NCI-H1436 treated with DMSO at 0.1 percent for 48 hours (cell line): Measurements from ENCODE around the gene S100A12.
"Not testable (repeated sequence)": the region's sequence is repeated elsewhere in the genome, so short reads cannot be mapped to it uniquely, and the experiment has no call there.

Experiments used
- DNase-seq: peaks from one replicate; lab custom pipeline; 2025; lab: John Stamatoyannopoulos, UW

The S100A12 gene

DNA sequence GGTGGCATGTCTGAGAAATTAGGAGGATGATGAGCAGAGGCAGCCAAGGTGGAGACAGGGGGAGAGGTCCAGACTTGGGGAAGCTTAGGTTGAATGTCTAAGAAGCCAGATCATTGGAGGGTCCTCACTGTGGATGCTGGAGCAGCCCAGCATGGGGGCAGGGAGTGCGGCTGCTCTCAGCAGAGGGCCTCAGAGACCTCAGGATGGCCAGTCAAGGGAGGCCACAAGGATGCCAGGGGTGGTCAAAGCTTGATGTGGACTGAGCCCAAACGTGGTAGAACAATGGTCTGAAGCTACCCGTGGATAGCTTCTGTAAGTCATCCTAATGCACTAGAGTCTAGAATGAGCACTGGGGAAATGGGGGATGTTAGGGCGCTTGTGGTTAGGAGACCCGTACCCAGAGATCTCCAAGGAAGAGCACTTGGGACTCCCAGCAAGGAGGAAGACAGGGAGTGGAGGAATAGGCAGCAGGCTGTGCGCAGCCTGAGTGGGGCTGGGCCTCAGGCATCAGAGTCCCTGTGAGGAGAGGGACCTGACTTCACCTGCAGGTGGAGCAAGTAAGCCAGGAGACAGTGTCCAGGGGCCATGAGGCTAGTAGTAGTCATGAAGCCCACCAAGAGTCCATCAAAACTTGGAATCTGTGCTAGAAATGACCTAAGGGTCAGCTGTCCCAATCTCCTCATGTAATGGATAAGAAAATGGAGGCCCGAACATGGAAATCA is 22.0 kb downstream of the S100A12 start:
- no peak for DNase-seq

DNA sequence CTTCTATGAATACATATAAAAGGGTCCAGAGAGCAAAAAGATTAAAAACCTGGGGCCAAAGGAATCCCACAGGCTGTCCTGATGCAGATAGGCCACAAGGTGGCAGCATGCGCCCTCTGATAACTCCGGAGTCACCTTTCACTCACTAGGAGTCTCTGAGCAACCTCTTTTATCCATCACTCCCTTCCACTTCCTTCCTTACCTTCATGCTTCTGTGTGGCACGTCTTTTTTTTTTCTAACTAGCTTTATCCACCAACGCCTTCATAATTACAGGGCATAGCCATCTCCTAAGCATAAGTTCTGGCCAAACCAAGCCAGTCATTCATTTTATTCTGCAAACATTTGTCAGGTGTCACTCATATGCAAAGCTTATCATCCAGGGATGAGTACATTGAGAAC is 22.9 kb downstream of the S100A12 start:
- peak; percentile 62 for DNase-seq

DNA sequence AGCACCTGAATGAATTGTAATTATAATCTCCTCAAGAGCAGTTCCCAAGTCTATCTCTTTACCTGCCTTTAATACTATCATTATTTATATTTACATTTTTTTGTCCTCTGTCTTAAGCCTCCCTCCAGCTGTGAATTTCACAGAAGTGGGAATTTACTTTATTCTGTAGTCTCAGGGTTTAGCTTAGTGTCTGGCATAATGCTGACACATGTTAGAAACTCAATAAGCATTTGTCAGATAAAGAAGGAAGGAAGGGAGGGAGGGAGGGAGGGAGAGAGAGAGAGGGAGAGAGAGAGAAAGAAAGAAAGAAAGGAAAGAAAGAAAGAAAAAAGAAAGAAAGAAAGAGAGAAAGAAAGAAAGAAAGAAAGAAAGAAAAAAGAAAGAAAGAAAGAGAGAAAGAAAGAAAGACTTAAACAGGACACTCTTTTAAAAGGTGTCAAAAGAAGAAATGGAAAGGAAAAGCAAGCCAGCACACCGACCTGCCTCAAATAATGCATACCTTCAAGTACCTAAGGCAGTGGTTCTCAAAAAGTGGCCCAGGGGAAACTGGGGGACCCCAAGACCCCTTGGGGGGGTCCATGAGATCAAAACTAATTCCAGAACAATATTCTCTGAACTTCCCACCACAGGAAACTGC is 25.0 kb downstream of the S100A12 start:
- no peak for DNase-seq

DNA sequence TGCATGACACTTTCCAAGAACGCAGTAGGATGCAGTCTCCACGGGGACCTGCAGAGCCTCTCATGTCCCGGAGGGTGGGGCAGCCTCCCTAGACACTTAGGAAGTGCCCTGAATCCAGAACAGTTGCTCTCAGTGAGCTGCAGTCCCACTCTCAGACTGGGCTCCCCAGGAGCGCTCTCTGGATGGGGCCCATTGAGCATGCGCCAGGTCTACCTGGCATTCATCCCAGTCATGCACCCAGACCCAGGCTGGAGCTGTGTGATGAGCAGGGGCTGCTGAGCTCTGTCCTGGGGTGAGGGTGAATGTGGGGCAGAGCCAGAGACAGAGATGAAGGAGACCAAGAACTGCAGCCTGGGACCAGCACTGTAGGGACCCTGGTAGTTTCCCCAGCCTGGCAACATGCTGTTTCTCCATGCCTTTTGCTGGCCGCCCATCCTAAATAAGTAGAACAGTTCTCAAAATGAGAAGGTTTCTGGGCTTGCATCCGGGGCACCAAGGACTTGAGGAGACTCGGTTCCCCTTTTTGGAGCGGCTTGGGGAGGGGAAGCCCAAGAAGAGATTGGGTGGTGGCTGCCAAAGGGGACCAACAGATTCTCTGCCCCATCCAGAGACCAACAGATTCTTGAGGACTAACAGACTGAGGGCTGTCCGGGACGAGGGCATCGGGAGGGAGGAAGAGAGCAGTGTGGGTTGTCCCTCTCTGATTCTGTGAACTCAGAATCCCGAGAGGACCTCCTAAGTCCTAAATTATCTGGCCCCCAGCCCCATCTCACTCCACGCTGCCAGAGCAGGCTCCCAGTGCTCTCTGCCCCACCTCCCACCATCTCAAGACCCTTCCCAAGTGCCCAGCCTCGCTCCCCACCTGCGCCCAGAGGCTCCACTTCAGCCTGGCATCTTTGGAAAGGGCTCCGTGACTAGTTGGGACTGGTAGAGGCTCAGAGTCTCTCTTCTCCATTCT is 25.8 kb downstream of the S100A12 start:
- DNase-seq, result no peak

DNA sequence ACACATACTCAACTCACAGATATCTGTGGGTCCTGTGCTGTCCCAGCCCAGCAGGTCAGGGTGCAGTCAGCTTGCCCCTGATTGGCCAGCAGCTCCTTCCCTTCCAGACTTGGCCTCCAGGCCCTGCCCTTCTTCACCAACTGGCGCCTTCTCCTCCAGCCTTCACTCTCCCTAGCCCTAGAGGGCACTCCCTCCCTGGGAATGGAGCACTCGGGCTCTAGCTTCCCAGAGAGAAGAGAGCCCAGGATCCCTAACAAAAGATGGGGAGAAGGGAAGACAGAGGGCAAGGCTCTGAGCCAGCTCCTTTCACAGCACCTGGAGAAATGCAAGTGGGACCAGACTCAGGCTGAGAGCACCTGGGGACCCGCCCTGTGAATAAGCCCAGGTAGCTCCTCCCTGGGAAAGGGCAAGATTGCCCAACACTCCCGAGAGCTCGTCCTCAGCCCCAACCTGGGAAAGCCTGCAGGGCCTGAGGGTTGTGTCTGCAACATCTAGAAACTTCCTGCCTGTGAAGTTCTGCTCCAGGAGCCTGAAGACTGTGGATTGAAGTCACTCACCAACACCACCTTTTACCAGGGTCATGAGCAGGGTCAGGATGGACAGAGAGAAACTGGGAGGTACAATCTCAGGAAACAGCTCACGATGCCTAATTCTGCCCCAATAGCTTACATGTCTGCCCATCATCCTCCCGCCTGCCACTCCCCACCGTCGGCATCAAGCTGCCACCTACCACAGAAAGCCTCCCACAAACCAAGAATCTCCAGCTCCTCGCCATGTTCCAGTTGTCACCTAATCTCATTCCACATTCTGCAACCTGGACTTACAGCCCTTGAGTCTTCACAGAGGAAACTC is 26.7 kb downstream of the S100A12 start, which contains the start of gene PGLYRP4:
Gene PGLYRP4, minus strand, starts transcription at position 331 of the 852 bp plus-strand sequence. CDS start 909 bp downstream, outside the sequence.
- DNase-seq, result no peak

DNA sequence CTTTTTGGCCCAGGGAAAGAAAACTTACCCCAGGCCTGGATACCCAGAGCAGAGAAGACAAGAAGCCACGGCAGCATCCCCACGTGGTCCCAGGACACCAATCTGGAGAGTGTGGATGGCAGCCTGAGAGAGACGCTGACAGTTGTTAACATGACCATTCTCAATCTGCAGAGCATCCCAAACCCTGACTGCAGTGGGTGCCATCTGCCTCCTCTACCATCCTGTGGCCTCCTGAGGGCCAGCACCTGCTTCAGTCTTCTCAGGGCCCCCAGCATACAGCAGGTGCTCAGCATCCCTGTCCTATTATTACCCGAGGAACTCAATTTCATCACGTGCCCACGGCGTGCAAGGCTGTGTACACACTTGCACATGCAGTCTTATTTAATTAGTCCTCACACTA is 27.6 kb downstream of the S100A12 start:
- no peak for DNase-seq

DNA sequence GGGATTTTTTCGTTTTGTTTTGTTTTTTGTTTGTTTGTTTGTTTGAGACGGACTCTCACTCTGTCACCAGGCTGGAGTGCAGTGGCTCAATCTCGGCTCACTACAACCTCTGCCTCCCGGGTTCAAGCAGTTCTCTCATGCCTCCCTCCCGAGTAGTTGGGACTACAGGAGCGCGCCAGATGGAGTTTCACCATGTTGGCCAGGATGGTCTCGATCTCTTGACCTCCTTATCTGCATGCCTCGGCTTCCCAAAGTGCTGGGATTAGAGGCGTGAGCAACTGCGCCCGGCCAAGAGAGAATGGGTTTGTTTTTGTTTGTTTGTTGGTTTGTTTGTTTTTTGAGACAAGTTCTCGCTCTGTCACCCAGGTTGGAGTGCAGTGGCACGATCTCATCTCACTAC is 28.4 kb downstream of the S100A12 start:
- DNase-seq, result not testable (repeated sequence)

DNA sequence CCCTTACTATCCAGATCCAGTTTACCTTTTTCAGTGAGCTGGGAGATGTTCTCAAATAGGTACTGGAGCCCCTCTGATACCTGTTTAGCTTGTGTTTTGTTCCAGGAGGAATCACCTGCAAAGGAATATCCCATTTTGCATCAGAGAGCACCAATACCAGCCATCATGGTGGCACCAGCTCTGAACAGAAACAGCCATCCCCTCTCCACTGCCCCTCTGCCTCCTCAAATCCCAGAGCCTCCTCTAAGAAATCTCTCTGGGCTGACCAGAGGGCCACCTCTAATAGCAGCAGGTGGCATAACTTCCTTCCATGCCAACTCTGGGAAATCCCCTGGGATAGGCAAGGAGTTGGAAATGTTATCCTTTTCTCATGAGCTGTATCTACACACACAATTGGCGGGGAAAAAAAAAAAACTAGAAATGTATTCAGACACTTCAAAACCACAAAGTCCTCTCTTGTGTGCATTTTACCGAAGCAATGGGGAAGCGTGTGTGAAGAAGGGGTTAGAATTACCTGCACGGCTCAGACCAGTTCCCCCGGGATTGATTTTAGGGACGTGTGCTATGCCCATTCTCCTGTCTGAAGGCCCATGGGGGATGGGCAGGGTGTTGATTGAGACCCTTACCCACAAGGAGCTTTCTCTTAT is 29.2 kb downstream of the S100A12 start:
- DNase-seq, result peak; percentile 37

DNA sequence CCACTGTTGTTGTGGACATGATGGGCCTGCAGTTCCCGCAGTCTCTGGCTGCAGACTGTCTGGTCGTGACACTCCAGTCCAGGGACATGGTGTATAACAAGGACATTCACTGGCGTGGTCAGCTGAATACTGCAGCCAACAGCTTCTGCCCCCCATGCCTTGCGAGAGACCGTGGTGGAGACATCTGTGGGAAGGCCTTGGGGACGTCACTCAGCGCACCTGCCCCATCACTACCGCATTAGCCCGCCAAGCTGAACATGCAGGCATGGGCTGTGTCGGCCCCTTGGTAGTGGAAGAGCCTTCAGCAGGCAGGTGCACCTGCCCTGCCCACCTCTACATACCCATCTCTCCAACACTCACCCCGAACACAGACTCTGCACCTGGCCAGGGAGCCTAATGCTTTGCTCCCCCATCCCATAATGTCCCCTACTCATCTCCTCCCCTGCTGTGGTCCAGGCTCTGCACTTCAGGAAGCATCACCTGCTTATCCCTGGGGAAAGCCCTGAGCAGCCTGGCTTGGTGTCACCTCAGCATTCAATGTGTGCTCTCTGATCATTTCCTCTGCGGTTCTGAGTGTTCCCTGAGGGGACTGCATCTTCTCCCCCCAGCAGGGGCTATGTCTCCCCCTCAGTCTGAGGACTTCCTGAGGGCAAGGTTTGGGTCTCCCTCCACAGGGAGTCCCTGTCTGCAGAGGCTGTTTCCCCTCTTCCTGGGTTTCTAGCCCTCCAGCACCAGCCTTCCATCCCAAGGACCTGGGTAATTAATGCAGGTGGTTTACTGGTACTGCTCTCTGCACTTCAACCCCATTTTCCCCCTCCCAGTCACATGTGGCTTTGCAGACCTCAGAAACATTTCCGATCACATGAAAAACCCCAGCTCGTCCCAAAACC is 30.0 kb downstream of the S100A12 start:
- no peak for DNase-seq

DNA sequence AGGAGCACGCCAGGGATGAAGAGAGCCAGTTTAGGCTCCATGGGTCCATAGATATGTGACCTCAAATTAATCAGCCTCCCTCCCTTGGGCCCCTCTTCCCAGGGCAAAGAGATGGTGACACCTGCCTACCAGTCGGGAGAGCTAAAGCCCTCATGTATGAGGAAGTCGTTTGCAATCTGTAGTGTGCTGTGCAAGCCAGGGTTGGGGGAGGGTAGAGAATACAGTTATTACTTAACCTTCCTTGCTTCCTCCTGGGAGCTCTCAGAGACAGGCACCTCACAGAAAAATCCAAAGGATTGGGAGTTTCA is 30.7 kb downstream of the S100A12 start:
- DNase-seq, result no peak

DNA sequence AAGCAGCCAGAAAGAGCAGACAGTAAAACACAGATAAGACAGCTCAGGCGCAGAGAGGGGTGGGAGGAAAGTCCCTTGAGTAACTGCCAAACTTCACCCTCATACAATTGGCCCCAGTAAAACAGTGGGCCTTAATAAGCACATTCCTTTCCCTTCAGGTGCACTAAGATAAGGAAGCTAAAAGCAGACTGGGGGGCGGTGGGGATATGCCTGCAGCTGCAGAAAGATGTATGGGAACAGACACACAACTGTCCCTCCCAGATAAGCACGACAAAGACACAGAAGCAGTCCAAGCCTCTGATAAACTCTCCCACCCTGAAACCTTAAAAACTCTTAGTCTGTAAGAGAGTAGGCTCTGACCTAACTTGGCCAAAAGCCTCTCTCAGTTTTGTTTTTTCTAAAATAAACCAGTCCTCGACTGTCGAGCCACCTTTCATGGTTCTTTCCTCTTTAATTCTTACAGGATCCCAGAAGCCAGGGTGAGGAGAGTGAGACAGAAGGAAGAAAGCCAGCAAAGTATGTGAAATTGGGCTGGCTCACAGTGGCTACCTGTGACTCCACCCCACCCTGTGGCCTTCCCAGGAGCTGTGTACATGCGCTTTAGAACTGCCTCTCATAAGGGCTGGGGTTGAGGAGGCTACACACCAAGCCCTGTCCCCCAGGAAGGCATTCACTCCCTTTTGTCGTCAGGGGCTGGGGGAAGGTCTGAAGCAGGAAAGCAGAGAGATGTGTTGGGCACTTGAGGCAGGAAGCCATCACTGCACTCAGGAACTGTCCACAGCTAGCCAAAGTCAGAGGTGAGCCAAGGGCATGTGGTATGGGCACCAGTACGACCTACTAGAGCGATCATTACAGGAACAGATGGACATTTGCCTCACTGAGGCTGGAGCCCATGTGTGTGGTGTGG is 31.4 kb downstream of the S100A12 start:
- DNase-seq, result no peak

DNA sequence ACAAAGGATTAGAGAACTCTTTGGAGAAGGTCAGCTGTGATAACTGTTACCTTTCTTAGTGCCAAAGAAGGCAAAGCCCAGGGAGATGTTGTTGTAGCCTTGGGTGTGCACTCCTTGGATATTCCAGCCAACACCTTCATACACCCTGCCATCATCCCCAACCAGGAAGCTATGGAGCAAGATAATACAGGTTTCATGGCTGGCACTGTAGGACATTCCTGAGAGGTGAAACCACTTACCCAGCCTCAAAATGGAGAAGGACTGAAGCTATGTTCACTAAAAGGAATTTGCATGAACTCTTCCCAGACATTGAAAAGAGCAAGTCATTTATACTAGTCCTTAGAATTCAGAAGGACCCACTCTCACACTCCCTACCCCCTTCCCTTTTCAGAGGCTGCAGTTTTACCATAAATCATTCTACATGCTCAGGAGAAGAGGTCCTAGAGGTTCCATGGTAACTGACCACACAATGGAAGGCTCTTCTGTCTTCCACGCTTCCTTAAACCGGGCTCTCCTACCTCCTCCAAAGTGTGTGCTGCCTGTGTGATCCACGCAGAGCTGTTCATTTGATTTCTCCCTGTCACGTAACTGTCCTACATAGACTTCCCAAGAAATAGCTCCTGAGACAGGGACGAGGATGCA is 32.3 kb downstream of the S100A12 start:
- DNase-seq, result no peak

DNA sequence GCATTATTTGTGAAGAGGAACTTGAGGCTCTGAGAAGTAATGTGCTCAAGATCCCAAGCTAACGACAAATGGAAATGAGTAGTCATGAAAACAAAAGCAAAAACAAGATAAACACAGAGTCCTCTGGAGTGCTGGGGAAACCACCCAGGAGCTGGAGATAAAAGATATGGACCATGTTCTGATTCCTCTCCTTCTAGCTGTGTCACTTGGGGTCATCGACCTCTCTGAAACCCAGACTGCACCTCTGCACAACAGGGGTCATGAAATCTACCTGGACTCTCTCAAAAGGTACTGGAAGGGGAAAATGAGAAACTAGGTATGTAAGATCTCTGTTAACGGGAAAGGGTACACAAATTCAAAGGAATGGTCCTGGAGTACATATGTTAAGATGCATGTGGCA is 33.2 kb downstream of the S100A12 start:
- no peak for DNase-seq

DNA sequence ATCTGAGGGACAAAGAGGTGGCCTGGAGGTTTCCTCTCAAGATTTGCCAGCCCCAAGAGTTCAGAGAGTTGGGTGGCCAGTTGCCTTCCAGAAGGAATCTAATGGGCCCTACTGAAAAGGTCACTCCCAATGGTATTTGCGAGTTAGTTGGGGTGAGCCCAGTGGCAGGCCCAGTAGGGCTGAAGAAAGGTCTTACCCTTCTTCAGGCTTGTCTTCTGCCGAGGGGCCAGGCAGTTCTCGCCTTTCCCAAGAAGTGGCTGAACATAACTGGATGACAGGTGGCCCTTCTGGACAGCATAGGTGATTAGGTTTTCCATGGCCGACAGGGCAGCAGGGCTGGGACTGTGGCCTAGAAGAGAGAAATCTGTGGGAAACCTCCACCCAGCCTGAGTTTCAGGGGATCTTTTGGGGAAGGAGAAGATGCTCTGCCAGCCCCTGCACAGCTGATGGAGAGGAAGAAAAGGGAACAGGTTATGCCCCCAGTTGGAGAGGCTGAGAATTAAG is 33.9 kb downstream of the S100A12 start:
- DNase-seq, result no peak

DNA sequence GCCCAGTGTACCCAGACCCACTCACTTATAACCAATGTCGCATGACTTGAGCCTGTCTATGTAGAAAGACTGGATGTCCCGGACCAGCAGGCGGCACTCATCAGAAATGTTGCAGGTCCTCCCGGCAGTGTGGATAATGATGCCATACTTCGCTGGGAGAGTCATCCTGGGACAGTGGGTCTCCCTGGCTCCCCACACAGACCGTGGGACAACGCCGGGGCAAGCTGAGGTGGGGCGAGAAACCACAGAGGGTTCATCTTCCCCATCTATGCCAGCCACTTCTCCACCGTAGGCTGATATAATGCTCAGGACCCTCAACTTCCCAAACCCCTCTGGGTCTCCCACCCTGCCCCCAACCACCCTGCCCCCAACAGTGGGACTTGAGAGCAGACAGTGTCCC is 35.1 kb downstream of the S100A12 start:
- DNase-seq, result no peak

DNA sequence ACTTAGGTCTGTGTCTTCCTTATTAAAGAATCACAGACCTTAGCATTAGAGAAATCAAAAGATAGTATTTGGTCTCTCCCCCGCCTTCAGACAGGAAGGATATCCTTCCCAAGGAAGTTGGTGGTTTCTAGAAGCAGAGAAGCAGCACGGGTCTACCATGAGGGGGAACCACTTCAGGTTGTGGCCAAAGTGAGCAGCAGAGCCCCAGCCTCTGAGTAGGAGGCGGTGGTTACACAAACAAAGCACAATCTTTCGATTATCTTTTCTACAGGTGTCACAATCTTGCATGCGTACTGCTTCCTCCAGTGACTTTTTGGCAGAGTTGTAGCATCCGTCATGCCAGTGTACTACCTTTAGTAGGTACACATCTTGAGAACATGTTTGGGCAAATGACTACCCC is 35.6 kb downstream of the S100A12 start:
- DNase-seq, result no peak

DNA sequence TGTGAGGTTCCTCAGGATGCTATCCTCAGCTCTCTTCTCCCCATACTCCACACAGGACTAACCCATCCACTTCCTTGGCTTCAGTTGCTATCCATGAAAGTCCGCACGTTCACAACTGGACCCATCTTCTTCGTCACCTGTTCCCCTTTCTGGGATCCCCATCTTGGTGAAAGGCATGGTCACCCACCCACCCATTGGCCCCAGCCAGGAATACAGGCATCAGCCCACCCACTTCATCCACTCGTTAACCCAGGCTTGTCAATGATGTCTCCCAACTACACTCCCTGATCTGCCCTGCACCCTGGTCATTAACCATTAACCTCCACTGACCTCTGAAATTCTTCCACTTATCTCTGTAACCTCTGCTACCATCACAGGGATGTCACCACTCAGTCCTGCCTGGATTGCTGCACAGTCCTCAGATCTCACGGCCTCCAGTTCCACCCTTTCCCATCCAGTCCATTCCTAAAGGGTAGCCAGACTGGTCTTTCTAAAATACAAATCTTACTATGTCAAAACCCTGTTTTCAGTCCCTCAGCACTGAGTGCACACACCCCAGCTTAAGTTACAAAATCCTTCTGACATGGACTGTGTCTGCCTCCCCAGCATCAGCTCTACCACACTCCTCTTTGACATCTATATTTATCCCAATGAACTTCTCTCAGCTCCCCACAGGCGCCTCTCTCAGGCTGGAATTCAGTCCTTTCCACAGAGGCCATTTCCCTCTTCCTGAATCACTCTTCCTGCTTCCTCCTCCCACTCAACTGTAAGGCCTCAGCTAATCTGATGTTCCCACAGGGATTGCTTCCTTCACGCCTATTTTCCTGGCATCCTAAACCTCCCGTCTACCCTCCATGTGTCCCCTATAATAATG is 37.2 kb downstream of the S100A12 start:
- DNase-seq, result no peak

DNA sequence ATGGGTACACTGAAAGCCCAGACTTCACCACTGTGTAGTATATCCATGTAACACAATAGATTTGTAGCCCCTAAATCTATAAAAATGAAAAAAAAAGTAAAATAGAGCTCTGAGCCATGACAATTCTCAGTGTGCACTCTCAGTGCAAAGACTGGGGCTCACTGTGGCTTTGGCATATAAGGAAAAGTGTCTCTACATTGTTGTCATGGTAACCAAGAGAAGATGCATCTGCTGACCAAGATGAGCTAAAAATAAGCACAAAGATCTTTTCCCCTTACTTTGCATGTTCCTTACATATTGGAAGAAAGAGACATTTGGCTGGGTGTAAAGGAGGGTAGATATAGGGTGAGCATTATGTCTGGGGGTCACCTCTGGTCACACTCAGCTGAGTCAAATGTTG is 38.8 kb downstream of the S100A12 start:
- DNase-seq, result no peak
